Liver (tissue), 3 donors: ENCODE results near the gene NEK2.

Source experiments
- RXRA ChIP-seq, 2 donors: IDR thresholded peaks; 2 replicates each; pipeline ENCODE4 v1.6.1; 2017 to 2018; ENCODE audit warnings: antibody characterized with exemption in 2 of 2, mild to moderate bottlenecking in 1 of 2
- TF ChIP-seq, protein P1 (sequence below): fragments of 150-350 bp; IDR thresholded peaks from 2 replicates; pipeline ENCODE4 v1.5.1; 2017; ENCODE audit warnings: improper control_type of control experiment, low read depth, low read length; ENCODE audit not compliant: missing input control
- donor health status: healthy.
- donor health status: healthy.

DNA sequence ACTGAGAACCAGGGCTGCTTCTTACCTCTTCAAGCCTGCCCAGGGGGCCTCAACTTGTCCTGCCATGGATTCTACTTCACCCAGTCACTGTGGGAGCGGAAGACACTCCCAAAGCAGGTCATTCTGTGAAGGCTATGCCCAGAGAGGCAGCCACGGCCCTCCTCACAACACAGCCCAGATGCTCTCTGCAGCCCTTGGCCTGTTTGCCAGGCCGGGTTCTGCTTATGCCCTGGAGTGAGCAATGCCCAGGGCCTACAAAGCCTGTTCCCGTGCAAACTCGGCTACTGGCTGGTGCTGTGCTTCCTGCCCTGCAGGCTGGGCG is 62.7 kb downstream of the NEK2 start:
- TF ChIP-seq, protein P1, sequence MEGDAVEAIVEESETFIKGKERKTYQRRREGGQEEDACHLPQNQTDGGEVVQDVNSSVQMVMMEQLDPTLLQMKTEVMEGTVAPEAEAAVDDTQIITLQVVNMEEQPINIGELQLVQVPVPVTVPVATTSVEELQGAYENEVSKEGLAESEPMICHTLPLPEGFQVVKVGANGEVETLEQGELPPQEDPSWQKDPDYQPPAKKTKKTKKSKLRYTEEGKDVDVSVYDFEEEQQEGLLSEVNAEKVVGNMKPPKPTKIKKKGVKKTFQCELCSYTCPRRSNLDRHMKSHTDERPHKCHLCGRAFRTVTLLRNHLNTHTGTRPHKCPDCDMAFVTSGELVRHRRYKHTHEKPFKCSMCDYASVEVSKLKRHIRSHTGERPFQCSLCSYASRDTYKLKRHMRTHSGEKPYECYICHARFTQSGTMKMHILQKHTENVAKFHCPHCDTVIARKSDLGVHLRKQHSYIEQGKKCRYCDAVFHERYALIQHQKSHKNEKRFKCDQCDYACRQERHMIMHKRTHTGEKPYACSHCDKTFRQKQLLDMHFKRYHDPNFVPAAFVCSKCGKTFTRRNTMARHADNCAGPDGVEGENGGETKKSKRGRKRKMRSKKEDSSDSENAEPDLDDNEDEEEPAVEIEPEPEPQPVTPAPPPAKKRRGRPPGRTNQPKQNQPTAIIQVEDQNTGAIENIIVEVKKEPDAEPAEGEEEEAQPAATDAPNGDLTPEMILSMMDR = no peak
- TF ChIP-seq RXRA (IDR thresholded peaks at IDR 0.05) = no peak
